SK-N-MC (cell line): ENCODE data around the gene ZKSCAN1.

Experiments used
- EZH2 ChIP-seq: fragments of 200-600 bp; sonication (generic); IDR thresholded peaks from one replicate; pipeline ENCODE4 v1.6.1; 2017; ENCODE audit warnings: antibody characterized with exemption
- POLR2AphosphoS5 ChIP-seq: IDR thresholded peaks from 2 replicates; pipeline ENCODE4 v1.6.1; 2012; ENCODE audit warnings: mild to moderate bottlenecking, low read depth, low read length, borderline replicate concordance

DNA sequence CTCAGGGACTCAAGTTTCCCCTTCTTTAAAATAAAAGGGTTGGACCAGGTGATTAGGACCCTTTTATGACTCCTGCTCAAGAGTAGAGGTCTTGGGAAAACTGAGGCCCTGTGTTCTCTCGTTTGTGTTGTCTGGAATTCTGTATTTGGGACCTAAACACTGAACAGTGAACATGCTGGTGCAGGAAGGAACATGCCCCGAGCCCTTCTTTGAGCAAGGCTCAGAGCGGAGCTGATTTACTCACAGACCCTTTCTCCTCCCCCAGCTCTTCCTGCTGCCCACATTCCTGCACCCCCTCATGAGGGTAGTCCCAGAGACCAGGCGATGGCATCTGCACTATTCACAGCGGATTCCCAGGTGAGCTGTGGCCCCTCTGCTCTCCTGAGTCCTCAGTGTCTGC lies 14.2 kb downstream of the ZKSCAN1 start:
- no peak for TF ChIP-seq EZH2
- TF ChIP-seq POLR2AphosphoS5, result no peak
